IPS DF 19.7 (cell line): ENCODE data around the gene GDI2.

ENCODE experiments used
- DNase-seq: peaks from one replicate; pipeline ENCODE4 v3.0.0-alpha.2; 2013; ENCODE audit warnings: low read depth, low spot score

The GDI2 gene

GRCh38 chr10:5742116-5742515 is 71.1 kb downstream of the GDI2 start:
- DNase-seq, result no peak

- DNase-seq, result no peak
Observed at GRCh38 chr10:5741276-5741675, 72.0 kb downstream of the GDI2 start.

DNA sequence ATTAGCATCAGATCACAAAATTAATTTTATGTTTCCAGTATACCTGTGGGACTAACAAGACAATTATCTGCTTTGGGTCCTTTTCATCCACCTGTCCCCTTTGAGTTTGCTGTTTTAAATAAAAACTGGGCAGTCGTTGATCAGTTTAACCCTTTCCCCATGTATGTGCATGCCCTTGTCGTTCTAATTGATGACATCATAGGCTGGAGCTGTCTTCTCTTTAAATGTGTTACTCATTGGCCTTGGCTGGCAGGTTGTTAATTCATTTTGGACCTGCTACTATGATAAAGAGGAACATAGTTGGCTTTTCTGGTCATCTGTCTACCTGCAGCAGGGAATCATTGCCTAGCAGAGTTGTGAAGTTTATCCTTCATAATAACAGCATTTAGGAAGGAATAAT is 74.8 kb downstream of the GDI2 start:
- DNase-seq, result no peak

DNA sequence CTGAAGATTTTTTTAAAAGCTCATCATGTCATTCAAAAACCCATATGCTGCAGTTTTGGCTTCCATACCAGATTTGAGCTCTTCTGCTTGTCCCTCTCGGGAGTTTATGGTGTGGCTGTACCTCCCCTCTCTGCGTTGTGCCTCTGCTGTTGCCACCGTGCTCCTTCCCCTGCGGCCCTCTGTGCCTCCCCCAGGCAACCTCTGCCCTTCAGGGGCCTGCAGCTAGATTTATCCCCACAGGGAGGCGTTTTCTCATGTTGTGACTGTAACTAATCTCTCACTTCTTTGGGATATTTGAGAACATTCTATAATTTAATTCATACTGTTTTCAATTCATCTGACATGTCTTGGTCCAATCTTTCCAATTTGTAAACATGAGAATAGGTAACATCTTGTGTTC is 75.9 kb downstream of the GDI2 start:
- DNase-seq, result no peak

GRCh38 chr10:5736591-5736990 is 76.6 kb downstream of the GDI2 start:
- DNase-seq, result no peak

GRCh38 chr10:5735119-5735518 is 78.1 kb downstream of the GDI2 start:
- DNase-seq, result no peak

- DNase-seq, result no peak
Observed at GRCh38 chr10:5732141-5732540, 81.1 kb downstream of the GDI2 start.

DNA sequence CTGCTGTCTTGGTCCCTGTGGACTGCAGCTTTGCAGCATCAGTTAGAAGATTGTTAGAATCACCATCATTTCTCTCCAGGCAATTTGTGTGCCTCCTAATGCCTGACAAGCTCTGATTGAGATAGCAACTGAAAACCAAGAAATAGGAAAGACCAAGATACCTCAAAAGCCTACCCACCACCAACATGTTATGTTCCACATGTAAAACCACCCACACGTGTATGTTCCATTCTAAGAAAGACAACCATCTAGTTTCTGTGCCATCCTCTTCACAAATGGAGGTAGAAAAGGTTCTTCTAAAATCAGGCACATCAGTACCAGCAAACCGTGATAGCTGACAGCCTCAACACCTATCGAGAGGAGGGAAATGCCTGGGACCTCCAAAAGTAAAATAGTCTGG is 81.7 kb downstream of the GDI2 start:
- DNase-seq, result no peak

- DNase-seq, result no peak
Observed at GRCh38 chr10:5730766-5731165, 82.5 kb downstream of the GDI2 start.

DNA sequence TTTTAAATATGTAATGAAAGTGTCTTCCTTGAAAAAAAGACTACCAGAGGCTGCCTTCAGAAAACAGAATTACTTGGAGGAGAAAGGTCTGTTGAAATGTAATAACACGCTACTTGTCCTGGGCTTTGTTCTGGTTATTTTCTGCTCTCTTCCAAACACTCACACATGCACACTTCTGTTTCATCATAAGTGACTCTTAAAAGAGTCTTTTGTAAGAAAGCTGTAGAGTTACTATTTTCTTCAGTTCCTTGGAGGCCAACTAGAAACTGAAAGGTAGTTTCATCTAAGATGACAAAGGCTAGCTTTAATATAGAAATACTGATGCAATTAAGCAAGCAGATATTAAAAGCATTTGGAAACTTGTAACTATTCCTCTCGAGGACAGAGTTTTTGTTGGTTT is 89.5 kb downstream of the GDI2 start:
- DNase-seq, result no peak

GRCh38 chr10:5720182-5720581 is 93.1 kb downstream of the GDI2 start:
- DNase-seq, result no peak

GRCh38 chr10:5719546-5719945 is 93.7 kb downstream of the GDI2 start:
- no peak for DNase-seq
